ENCODE results near the gene CARD11.

Gene CARD11

DNA sequence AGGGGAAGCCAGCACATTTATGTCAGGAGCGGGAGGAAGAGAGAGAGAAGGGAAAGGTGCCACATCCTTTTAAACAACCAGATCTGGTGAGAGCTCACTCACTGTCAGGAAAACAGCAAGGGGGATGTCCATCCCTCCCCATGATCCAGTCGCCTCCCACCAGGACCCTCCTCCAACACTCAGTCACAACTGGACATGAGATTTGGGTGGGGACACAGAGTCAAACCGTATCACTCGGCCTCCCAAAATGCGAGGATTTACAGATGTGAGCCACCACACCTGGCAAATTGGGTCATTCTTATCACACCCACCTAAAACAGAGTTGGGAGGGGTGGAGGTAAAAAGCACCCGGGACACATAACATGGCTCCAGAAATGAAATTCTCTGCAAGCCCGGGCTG, 41.0 kb downstream of the CARD11 start:
- DNase-seq (ENCODE audit: low read depth), result no peak
- TF ChIP-seq CTCF (IDR thresholded peaks at IDR 0.05; ENCODE audit: low read depth, low read length, missing control alignments), result no peak
- H3K4me3 ChIP-seq (ENCODE audit: low read depth, low read length), result no peak overlapping the region

GRCh38 chr7:3000566-3000965, 43.1 kb downstream of the CARD11 start:
- no peak for TF ChIP-seq CTCF (IDR thresholded peaks at IDR 0.05; ENCODE audit: low read depth, low read length, missing control alignments)
- no peak for DNase-seq (ENCODE audit: low read depth)
- H3K4me3 ChIP-seq (ENCODE audit: low read depth, low read length), result no peak overlapping the region

- no peak overlapping the region for H3K4me3 ChIP-seq (ENCODE audit: low read depth, low read length)
- no peak for DNase-seq (ENCODE audit: low read depth)
- TF ChIP-seq CTCF (IDR thresholded peaks at IDR 0.05; ENCODE audit: low read depth, low read length, missing control alignments), result no peak
Measured at GRCh38 chr7:2999078-2999500, 44.6 kb downstream of the CARD11 start.

- no peak overlapping the region for H3K4me3 ChIP-seq (ENCODE audit: low read depth, low read length)
- no peak for TF ChIP-seq CTCF (IDR thresholded peaks at IDR 0.05; ENCODE audit: low read depth, low read length, missing control alignments)
- DNase-seq (ENCODE audit: low read depth), result no peak
Measured at GRCh38 chr7:2997014-2997413, 46.7 kb downstream of the CARD11 start.

- TF ChIP-seq CTCF (IDR thresholded peaks at IDR 0.05; ENCODE audit: low read depth, low read length, missing control alignments), result no peak
- no peak for DNase-seq (ENCODE audit: low read depth)
Measured at GRCh38 chr7:2996141-2996540, 47.5 kb downstream of the CARD11 start.

GRCh38 chr7:2993868-2994267, 49.8 kb downstream of the CARD11 start:
- no peak for TF ChIP-seq CTCF (IDR thresholded peaks at IDR 0.05; ENCODE audit: low read depth, low read length, missing control alignments)
- no peak for DNase-seq (ENCODE audit: low read depth)

More at GRCh38 chr7:2996141-2996540, 47.5 kb downstream of the CARD11 start:
- H3K4me3 ChIP-seq (ENCODE audit: low read depth, low read length), result no peak overlapping the region

DNA sequence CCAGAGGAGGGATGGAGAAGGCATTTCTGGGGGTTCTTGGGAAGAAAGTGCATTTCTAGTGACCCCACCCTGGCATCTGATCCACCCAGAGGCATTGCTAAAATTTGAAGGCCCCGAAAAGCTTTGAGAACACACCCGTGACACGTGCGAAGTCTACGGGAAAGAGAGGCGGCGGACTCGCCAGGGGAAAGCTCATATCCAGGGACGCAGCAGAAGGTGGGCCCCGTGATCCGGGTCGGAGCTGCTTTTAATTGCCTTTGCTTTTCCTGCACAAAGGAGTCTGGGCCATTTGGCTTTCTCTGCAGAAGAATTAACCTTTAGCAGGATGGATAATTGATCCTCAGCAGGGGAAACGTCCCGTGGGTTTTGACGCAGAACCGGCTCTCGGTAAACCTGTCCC, 50.3 kb downstream of the CARD11 start:
- no peak for DNase-seq (ENCODE audit: low read depth)
- TF ChIP-seq CTCF (IDR thresholded peaks at IDR 0.05; ENCODE audit: low read depth, low read length, missing control alignments), result no peak

More at GRCh38 chr7:2993868-2994267, 49.8 kb downstream of the CARD11 start:
- H3K4me3 ChIP-seq (ENCODE audit: low read depth, low read length), result no peak overlapping the region

More for the DNA sequence above, 50.3 kb downstream of the CARD11 start:
- H3K4me3 ChIP-seq (ENCODE audit: low read depth, low read length), result no peak overlapping the region

All from GM12864 (cell line).